GM18909 (cell line): ENCODE measurements around the gene ITPR1.
A peak's percentile ranks its signal among the peaks of the same experiment; 100 is the strongest.

Experiments
- ATAC-seq: cut with Tn5 transposase; IDR thresholded peaks from one replicate; pipeline ENCODE4 v1.9.1; 2021; ENCODE audit warnings: mild to moderate bottlenecking; ENCODE audit not compliant: unreplicated experiment, poor library complexity

The ITPR1 gene

DNA sequence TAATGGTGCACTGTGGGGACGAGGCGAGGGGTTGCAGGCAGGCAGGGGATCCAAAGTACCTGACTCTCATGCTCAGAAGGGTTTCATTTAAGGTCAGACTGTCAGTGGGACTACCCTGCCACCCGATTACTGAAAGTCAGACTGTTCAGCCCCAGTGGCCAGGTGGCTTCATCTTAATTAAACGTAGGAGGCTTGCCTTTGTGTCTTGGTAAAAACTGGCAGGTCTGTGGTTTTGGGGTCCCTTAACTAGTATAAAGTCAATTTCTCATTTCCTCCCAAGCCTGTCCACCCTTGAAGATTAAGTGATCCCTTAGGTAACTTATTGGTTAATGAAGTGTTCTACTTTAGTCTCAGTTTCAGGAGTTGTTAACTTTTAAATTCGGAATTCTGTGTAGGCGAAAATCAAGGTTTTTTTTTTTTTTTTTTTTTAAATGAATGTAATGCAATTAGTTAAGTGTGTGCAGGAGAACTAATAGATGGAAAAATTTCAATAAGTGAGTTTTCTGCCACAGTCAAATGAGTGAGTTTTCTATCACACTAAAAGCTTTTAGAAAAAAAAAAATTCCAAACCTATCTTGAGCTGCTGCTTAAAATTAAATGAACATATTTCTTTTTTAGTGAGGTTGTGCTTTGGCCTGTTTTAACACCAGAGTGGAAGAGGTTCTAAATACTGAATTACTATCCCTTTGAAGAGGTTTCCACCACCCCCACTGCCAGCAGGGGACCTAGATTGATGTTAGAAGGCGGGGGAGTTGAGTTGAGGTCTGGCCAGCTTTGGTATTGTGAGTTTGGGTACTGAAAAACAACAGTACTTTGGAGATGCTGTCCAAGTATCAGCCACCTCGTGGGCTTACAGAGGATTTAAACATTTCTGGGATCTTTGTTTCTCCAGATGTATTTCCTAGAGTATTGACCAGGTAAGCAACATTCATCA is 15.2 kb downstream of the ITPR1 start:
- ATAC-seq: peak; percentile 83

DNA sequence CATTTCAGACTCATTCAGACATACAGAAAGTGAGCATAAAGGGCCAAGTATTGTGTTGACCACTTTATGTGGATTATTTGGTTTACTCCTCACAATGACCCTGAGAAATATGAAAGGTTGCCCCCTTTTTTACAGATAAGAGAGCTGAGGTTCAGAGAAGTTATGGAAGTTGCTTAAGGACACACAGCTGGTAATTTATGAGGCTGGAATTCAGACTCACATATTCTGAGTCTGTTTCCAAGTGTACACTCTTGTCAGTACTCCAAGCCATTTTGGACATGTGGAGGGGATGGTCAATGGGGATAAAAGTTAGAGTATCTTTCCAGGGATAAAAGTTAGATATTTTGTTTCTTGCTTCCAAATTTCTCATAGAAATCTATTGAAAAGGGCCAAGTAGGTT is 15.9 kb downstream of the ITPR1 start:
- ATAC-seq: no peak

DNA sequence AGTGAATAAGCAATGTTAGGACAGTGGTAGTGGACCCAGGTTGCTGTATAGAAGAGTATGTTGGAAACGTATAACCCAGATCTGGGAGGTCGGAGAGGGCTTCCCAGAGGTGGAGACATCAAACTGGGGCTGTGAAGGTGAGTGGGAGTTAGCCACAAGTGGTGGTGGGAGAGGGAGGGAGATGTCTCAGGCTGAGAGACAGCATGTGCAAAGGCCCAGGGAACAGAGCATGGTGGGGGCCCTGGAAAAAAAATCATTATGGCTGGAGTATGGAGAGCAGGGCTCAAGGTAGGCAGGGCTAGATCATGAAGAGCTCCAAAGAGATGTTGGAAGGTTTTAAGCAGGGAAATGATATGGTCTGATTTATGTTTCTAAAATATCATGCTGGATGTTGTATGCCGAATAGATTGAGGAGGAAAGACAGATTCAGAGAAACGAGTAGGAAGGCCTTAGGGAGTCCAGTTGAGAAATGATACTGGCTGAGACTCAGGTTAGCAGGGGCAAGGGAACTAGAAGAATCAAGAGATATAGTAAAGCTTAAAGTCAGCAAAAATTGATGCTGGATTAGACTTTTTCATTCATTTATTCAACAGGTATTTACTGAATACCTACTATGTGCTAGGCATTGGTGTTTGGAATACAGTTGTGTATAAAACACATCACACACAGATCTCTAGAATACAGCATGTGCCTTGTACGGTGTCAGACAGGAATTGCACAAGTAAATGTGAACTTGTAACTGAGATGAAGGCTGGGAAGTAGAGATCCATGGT is 17.0 kb downstream of the ITPR1 start:
- no peak for ATAC-seq

DNA sequence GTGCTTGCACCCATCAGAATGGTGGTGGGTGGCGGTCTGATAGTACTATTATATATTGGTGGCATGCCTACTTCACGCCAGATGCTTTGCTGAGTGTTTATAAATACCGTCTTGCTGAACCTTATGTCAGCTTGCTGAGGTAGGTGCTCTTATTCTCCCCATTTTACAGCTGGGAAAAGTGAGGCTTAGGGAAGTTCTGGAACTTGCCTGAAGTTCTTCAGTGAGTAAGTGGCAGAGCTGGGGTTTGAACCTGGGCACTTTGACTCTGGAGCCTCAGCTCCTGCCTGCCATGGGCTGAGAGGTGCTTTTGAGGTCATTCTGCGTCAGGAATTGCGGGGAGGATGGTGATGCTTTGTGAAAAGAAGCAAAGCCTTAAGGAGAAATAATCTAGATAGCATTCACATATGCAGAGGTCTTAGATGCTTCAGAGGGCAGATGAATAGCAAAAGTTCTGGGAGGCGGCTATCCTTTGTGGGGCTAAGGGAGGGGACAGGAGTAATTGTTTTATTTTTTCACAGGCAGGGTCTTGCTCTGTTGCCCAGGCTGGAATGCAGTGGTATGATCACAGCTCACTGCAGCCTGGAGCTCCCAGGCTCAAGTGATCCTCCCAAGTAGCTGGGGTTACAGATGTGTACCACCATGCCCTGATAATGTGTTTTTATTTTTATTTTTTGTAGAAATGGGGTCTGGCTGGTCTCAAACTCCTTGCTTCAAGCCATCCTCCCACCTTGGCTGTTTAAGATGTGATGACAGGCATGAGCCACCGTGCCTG is 18.5 kb downstream of the ITPR1 start:
- ATAC-seq: no peak

DNA sequence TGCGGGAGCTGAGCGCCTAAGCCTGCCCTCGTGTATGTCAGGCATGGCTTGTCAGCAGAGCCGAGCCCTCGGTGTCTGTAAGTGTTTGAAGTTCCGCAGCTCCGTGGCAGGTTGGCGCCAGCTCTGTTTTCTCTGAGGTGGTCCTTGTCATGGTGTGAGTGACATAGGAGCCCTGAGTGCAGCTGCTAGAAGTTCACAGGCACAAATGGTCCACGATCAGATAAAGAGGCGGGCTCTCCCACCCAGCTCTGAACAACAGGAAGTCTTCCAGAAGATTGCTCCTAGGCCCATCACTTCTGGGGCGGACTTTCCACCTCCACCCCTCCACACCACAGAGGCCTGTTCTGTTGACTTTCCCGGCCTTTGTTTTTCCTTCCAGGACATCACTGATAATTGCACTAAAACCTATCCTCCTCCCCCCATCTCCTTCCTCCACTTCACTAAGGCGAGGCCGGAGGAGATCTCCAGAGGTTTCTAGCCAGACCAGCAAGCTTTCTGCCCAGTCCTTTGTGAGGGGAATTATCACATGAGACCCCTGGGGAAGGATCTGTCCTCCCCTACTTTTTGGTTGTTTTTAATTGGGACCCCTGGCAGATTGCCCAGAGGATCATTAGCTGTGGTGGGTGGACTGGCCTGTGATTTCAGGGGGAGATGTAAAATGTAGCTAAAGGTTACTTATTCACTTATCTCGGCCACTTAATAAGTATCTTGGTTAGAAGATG is 19.9 kb downstream of the ITPR1 start:
- no peak for ATAC-seq

DNA sequence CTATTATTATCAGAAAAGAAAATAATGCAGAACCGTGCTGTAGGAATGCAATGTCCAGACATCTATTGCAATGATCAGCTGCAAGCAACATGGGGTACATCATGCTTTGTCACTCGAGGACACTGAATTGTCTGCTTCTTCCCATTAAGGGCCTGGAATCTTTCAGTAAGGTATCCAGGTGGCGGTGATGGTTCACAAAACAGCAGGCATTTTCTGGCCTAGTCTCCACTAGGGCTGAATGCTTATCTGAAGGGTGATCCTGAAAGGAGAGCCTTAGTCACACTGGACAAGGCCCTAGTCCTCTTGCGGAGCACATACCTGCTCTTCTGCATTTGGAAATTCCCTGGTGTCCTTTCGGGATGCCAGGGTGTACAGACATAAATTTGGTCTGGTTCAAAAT is 21.2 kb downstream of the ITPR1 start:
- no peak for ATAC-seq

DNA sequence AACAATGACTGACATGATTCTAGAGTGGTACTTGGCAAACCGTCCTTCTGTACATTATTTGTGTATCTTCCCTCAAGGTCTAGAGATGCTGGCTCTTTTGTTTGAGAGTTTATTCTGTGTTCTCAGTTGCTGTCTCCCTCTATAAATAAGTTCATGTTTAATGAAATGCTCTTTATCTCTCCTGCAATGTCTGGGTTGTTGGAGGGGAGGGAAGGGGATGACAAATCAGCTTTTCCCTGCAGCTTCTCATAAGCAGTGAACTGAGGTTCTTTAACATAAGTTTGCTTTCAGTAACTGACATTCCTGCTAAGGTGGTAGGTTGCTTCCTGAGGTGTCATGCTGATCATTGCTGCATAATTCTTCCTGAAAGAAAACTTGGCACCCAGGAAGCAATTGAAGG is 21.8 kb downstream of the ITPR1 start:
- no peak for ATAC-seq

DNA sequence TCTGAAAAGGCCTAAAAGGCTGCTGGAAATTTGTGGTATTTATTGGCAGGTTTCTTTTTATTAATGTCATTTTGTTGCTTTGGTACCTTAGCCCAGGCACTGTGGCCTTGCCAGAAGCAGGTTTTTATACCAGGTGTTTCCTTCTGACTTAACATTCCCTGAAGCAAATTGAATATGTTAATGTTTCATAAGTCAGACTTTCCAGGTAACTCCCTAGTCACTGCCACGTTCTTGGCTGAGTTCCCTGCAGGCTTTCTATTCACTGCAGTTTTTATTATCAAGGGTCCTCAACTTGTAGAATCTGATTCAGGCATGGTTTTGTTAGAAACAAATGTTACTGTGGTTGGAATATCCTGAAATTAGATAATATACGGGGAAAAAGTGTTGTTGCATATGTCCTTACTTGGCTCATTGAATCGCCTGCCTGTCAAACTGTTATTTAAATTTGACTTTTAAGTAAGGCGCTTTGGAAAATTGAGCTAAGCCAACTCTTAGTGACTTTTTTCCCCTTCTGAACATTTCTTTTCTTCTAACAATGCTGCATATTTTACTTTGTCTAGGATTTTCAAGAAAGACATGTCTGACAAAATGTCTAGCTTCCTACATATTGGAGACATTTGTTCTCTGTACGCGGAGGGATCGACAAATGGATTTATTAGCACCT is 22.9 kb downstream of the ITPR1 start:
- ATAC-seq: no peak

DNA sequence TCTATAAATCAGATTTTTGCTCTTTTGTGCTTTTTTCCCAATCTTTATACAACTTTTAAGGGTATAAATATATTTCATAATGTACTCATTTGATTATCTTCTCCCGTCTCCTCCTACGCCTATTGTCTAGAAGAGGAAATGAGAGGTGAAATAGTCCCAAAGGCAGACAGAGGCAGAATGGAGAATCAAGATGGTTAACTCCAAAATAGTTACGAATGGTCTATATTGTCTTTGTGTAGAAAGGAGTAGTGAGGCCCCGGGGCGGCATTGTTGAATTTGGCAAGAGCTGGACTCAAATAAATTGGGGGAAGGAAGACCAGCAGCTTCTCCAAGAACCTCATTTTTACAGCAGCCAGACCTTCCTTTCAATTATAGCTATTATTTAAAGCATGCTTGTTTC is 23.9 kb downstream of the ITPR1 start:
- no peak for ATAC-seq

DNA sequence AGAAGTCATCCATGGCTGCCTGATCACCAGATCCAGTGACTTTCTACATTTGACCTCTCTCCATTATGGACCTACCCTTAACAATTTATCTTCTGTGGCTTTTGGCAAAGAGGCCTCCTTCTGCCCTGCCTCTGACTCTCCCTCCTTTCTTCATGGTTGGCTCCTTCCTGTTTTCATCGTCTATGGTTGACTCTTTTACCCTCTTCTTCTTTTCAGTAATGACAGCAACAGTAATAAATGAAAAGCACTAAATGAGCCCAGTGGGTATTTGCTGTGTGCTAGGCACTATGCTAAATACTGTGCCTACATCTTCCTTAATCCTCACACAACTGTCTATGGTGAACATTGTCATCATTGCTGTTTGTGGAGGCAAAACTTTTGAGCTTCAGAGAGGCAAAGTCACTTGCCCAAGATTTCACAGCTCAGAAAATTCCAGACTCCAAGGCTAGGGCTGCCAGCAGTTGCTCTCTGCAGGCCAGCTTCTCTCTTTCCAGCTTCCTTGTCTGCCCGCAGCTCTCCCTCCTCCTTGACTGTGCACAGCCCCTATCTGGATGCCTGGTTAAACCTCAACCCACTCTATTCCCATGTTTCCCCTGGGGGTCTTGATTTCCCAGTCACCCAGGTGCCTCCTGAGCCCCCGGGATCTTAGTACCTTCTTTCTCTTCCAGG is 24.6 kb downstream of the ITPR1 start:
- ATAC-seq: no peak

DNA sequence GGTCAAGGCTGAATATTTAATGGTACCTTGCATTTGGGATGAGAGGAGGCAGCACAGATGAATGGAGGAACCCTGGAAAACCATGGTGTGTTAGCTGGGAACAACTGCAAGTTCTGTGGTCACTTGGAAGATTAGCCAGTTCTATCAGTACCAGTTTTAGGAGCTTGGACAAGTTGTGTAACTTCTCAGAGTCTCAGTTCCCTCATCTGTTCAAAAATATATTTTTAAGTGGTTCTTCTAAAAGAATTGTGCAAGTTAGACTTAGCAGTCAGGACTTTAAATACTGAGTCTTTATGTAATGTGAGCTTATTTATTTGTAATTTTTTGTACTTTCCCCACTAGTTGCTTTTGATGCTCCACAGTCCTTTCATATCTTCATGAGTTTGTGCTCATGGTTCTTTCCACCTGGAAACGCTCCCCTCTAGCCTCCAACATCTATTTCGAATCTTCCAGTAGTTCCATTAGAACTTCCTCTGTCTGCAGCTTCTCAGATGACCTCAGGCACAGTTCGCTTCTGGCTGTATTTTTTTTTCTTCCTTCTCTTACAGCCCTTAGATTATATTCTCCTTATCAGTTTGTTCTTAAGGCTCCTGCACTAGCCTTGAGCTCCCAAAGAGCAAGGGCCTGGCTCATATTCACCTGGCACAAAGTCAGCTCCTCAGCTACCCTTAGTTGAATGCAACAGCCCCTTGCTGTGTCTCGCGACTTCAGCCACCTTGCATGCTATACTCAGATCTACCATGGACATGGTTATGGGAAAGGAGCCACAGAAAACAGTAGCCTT is 27.1 kb downstream of the ITPR1 start:
- ATAC-seq: no peak

DNA sequence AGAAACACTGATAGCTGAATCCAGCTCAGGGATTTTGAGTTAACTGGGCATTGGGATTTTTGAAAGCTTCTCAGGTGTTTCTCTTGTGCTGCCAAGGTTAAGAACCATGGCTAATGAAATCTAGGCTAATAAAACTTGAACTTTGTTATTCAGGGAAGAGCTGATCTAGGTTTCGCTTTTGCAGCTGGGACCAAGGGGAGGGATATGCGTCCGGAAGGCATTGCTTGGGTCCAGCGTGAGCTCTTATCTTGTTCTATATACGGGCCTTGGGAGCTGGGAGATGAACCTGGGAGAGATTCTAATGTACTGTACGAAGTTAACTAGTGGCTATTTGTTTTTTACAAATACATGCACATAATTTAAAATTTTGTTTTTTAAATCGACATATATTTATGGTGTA is 29.8 kb downstream of the ITPR1 start:
- ATAC-seq: no peak

DNA sequence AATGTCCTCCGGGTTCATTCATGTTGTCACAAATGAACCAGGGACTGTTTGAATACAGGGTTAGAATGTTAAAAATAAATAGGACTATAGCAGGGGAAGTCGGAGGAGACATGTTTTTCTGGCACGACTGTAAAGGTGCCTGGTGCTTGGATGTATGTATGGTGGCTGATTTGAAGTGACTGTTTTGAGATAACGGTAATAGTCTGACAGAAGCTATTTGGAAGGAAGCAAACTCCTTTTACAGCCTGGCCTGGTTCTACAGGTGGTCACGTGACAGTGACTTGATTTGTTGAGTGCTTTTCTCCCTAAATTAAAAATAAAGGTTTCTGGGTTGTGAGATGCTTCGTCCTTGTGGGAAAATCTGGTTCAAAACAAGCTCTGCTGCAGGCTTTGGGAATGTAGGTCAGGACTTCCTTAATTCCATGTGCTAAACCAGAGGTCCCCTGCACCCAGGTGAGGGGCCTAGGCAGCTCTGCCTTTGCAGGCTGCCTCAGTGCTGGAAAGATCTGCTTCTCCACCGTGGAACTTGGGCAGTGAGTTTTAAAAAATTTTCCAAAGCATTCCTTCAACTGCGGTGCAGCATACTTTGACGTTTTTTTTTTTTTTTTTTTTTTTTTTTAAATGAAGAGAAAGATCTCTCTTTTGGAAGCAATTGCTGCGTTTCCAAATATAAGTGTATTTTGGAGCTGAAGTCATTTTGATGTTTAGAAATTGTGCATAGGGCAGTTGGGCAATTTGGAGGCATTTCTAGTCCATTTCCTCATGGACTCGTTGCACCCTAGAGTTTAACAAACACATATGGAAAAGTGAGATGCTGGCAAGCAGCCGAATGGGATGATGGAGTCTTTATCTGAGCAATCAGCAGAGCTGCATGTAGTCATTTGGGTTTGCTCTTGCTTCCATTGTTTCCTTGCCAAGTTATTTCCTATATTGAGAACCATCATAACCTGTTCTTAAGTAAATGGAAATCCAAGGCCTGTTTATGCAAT is 30.9 kb downstream of the ITPR1 start:
- no peak for ATAC-seq

DNA sequence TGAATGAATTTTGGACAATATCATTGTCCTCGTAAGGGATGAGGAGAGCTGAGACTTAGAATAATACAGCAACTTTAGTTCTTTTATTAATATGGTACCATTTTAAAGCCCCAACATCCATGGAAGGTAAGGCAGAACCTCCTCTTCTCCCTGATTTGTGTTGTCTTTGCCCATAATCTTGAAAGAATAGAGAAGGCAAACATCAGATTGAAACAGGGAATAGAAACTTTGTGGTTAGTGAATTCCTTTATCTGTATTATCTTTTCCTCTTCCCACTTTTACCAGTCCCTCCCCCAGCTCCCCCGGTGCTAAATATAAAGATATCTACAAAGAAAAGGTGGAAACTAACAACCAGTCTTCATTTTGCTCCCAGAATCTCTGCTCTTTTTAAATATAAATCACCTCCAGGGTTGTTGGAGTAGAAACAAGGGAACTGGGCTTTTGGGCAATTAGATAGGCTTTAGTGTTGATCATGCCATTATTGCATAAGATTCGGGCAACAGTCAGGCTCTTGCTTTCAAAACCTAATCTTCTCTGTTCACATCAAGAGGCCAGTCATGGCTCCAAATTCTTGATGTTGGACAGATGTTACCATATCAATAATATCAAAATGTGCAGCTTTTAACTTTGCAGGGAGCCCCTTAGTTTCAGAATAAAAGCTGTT is 32.5 kb downstream of the ITPR1 start:
- no peak for ATAC-seq

DNA sequence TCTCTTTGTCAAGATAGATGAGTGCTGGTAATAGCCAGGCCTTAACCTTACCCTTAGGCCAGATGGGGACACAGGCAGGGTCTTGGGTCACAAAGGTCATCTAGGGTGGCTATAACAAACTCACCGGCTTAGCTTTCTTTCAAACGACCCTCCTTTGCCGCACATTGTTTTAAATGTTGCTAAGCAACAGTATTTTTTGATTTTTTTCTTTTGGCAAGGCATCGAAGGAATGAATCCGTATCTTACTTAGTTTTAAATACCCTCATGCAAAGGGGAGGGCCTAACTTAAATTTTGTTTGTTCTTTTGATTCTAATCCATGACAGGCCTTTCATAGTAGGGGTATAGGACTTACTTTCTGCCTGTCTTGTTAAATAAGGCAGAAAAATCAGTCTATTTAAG is 35.2 kb downstream of the ITPR1 start:
- no peak for ATAC-seq

DNA sequence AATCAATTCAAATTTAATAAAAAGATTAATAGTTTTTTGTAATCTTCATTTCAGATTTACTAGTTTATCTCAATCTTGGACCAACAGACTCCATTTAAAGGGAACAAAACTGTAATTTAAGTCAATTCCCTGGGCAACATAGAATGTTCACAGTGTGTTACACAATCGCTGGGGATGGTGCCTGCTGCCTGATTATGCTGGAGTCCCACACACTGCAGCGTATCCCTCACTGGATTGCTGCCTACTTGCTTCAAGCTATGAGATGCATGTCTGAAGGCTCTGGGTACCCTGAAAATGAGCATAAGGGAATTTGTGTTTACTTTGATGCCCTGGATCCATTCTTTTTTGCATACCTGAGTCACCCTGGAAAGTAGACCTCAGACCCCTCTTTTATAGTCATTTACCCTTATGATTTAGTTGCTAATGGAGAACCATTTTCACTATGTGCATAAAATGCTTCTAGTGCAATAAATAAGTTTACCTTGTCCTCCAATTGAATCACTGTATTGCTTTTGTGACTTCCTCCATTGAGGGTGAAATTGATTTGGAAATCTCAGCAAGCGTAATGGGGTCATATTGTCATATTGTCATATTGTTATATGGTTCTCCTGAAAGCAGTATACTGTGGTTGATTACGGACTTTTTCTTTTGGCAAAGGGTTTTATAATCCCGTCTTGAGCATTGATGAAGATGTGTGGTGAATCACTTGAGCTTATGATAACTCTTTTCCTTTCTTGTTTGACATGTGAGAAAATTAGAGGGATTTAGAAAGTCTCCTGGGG is 35.9 kb downstream of the ITPR1 start:
- ATAC-seq: no peak
